ENCODE results near the gene FCHSD2. TPM values are rescaled to one million over a fixed set of nuclear protein-coding genes. Genes with fewer than 3 reads are reported as not detected.

Gene FCHSD2
- total RNA-seq, 2 donors from 2014 or later, result 36.0 to 48.0 TPM

GRCh38 chr11:72787216-72788104 lies 354.7 kb downstream of the FCHSD2 start:
- peak in 1 of 2 donors; percentile 24 for ATAC-seq
- intact Hi-C loops (cut with DNase I), result no loop called here
- DNase-seq, result no peak

Other genes starting within 250 kb of the FCHSD2 start
- 10 to 100 TPM; 12.0 to 16.5 TPM for gene P2RY2, start 76.0 kb upstream of the FCHSD2 start, total RNA-seq
- gene P2RY6, start 130.0 kb upstream of the FCHSD2 start, total RNA-seq, result 1 to 10 TPM; 2.0 to 4.4 TPM
- 10 to 100 TPM; 42.2 to 53.2 TPM for gene ARHGEF17, start 166.0 kb upstream of the FCHSD2 start, total RNA-seq
- gene RELT, start 234.1 kb upstream of the FCHSD2 start, total RNA-seq, result 1 to 10 TPM; 4.3 to 8.3 TPM